WI38 (cell line): ENCODE measurements around the gene FAM117A.
"Not testable (repeated sequence)": the region's sequence is repeated elsewhere in the genome, so short reads cannot be mapped to it uniquely, and the experiment has no call there.

Experiments used
- H3K4me3 ChIP-seq: 2 replicates; pipeline ENCODE4 v1.5.1; 2011; ENCODE audit warnings: low read depth, mild to moderate bottlenecking, control low read depth, low read length
- CTCF ChIP-seq: IDR thresholded peaks from 2 replicates; pipeline ENCODE4 v1.5.1; 2012; ENCODE audit warnings: low read depth, mild to moderate bottlenecking, control low read depth, low read length

FAM117A gene

DNA sequence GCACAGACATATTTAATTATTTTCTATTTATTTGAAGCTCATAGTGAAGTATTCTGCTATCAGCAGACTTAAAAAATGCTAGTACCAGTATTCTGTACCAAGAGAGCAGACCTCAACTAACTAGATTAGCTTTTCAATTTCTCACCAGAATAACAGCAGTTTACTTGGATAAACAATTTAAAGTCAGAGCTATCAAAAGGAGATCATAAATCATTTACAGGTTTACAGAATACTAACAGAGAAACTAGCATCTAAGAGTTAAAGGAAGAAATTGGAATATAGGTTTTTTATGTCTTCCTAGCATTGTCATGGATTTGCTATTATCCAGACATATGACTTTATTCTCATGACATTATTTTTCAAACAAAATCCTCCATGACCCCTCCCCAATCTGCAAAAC, 89.4 kb downstream of the FAM117A start:
- H3K4me3 ChIP-seq, result no peak overlapping the region
- TF ChIP-seq CTCF, result no peak

- not testable (repeated sequence) for H3K4me3 ChIP-seq
These were observed 90.3 kb downstream of the FAM117A start for GRCh38 chr17:49673679-49674078.

DNA sequence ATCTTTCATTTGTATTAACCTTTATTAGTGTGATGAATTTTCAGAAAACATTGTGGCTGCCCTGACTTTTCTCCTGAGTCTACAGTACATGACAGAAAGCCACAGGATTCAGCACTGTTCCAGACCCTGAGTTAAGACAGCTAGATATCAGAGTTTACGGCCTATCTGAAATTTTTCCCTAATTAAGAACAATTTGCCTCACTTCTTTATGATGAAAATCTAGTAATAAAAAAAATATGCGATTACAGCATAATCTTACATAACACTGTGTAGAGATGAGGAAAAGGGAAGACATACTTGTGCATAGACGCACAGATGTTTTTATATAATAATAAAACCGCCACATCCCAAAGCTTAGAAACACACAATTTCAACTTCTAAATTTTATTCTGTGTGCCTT, 93.3 kb downstream of the FAM117A start:
- H3K4me3 ChIP-seq, result no peak overlapping the region
- TF ChIP-seq CTCF, result no peak

DNA sequence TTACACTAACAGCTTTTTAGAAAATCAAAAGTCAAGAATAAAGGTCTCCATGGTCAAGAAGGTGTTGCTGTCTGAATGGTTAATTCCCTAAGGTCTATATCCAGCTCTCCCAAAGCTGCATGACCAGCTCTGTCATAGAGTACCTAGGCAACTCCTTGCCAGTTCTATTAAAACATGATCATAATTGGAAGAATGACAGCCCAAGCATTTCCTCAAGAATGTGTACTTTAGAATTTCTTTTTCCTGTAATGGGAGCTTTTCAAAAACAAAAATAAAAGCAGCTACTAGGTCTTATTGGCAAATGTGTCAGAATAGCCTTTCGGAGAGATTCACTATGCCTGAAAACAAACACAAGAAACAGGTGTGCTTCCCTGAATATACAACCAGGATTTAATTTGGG, 93.9 kb downstream of the FAM117A start:
- TF ChIP-seq CTCF, result no peak
- H3K4me3 ChIP-seq, result no peak overlapping the region

DNA sequence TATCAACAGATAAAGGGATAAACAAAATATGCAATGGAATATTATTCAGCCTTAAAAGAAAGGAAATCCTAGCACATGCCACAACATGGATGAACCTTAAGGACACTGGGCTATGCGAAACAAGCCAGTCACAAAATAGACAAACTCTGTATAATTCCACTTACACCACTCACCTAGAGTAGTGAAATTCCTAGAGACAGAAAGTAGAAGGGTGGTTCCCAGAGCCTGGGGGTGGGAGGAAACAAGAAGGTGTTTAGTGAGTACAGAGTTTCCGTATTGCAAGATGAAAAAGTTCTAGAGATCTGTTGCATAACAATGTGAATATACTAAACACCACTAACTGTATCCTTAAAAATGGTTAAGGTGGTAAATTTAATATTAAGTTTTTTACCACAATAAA, 96.1 kb downstream of the FAM117A start:
- no peak for TF ChIP-seq CTCF
- no peak overlapping the region for H3K4me3 ChIP-seq

- H3K4me3 ChIP-seq, result no peak overlapping the region
- TF ChIP-seq CTCF, result no peak
These were observed 99.2 kb downstream of the FAM117A start for GRCh38 chr17:49664706-49665211.
